Amygdala (tissue), 56 donors: ENCODE data around the gene HHIPL1.

Experiments used
- DNase-seq, 56 donors: peaks; one replicate each; lab custom pipeline; 2025; lab: John Stamatoyannopoulos, UW

The HHIPL1 gene

DNA sequence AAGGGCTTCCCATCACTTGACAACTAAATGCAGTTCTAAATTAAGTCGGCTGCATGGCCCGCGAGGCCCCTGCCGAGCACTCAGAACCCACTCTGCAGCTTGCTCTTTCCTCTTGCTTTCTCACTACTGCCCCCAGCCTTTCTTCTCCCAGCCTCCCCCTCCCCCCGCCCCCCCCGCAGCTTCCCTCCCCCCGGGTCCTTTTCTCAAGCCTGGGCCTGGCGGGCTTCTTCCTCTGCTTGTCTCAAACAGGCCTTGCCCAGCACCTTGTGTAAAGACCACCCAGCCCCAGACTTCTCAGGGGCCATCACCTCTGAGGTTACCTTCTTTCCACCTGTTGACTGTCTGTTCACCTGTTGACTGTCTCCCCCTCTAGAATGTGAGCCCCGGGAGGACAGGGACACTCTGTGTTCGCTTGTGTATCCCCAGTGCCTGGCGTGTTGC, 40.2 kb downstream of the HHIPL1 start:
- DNase-seq = no peak

GRCh38 chr14:99685596-99685995, 40.7 kb downstream of the HHIPL1 start:
- no peak for DNase-seq

DNA sequence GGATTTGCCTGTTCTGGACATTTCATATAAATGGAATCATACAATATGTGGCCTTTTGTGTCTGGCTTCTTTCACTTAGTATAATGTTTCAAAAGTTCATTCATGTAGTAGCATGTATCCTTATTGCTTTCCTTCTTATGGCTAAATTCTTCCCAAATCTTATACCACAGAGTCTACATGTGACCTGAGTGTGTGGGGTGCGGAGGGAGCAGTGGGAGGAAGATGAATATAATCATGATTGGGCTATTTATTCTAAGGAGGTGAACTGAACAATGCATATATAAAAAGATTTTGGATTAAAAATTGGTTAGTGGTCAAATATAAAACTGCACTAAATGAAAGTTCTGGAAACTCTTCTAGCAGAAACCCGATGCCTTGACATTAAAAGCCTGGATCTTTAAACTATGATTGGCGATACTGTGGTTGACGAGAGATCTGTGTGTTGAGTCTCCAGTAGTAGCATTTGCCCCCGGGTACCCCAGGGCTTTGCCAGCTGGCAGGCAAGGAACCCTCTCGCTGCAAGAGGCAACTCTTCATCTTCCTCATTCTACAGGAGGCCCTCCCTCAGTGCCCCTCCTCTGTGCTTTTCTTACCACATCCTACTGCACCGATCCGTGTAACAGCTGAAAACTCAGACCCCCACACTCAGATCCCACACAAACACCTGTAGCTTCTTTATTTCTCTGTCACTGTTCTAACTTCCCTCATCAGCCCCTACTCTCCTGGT, 41.8 kb downstream of the HHIPL1 start:
- no peak for DNase-seq

DNA sequence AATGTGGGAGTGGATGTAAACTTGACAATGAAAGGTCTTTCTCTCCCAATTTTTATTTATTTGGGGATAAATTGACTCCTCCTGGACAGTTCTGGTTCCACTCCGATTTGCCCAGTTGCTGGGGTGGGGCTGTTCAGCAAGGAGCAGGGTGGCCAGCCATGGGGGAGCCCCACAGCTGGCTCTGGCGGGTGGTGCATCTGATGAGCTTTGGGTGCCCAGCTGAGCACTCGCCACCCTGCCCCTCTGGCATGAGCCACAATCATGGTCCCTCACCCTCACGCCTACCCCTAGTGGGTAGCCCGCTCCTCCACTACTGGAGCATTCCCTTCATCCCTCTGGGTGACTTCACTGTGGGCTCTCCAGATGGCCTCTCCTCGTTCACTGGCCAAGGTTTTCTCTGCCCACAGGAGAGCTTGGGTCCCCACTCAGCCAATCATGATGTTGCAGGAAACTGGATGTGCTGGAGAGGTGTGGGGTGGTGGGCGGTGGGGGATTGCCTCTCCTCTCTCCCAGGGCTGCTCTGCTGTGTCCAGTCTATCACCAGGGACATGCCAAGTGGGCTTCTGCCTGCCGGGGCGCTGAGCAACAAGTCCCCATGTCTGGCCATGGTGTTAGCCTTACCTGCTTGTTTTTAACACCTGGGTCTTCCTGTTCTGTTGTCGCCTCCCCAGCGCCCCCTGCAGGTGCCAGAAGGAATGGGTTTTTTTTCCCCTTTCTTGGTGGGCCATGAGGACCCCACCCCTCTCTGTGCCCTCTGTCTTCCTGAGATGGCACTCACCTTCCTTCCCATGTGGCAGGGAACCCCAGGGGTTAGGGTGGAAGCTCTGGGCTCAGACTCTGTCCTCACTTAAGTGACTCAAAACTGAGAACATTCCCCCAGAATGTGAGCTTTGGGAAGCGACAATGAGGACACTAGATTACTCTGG, 42.6 kb downstream of the HHIPL1 start:
- DNase-seq = no peak

- no peak for DNase-seq
These were observed 43.3 kb downstream of the HHIPL1 start for GRCh38 chr14:99688210-99688581.

- DNase-seq = no peak
These were observed 43.7 kb downstream of the HHIPL1 start for GRCh38 chr14:99688629-99689028.

DNA sequence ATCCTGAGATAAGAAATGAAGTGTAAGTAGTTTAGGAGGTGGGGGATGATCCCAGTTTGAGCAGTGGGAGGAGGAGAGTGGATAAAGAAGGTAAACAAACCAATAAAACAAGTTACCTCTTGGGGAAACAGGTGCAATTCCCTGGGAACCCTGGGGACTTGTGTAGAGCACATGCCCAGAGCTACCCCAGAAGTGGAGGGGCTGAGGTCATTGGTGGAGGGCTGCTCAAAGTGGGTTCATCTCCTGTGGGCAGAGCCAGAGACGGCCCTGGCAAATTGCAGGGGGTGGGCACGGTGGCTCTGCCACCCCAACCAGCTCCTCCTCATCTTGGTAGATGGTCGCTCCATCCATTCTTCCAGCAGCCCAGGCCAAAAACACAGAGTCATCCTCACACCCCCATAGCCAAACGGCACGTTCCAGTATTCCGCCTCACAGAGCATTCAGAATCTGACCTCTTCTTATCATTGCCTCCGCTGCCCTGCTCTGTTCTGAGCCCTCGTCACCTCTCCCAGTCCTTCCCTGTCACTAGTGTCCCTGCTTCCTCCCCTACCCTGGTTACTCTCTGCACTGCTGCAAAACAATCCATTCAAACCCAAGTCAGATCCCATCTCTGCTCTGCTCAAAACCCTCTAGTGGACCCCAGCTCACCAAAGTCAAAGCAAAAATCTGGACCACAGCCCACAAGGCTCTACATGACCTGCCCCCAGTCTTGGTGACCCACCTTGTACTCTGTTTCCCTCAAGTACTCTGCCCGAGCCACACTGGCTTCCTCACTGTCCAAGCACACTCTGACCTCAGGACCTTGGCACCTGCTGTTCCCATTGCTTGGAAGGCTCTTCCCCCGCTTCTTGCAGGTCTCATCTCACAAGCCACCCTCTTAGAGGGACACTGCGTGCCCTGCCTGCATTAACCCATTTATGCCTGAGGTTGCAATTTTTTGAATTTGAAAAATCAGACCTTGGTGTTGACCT, 44.6 kb downstream of the HHIPL1 start:
- no peak for DNase-seq

GRCh38 chr14:99690636-99691035, 45.7 kb downstream of the HHIPL1 start:
- no peak for DNase-seq

GRCh38 chr14:99691111-99691885, 46.4 kb downstream of the HHIPL1 start:
- DNase-seq = no peak

DNA sequence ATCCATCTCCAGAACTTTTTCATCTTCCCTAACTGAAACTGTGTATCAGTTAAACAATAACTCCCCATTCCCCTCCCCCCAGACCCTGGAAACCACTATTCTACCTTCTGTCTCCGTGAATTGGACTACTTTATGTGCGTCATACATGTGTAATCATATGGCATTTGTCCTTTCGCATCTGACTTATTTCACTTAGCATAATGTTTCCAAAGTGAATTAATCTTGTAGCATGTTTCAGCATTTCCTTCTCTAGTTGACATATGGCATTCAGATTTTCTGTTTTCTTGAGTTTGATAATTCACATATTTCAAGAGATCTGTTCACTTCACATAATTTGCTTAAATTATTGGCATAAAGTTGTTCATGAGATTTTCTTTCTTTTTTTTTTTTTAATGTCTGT, 49.0 kb downstream of the HHIPL1 start:
- DNase-seq = no peak

DNA sequence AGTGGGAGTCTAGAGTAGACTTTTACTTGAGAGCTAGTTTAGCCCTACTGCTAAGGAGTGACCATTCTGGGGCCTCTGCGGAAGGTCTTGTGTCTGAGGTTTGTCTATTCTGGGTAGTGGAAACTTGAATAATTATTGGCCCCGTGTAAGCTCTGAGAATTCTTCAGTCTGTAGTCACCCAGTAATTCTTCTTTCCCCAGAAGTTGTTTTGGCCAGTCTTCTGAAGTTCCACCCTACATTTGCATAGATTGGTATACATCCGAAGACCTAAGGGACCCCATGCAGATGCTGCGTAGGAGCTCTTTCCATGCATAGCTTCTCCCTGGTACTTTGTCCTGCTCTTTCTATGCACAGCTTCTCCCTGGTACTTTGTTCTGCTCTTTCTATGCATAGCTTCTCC, 52.0 kb downstream of the HHIPL1 start:
- DNase-seq = no peak

GRCh38 chr14:99698236-99698635, 53.3 kb downstream of the HHIPL1 start:
- DNase-seq = no peak

DNA sequence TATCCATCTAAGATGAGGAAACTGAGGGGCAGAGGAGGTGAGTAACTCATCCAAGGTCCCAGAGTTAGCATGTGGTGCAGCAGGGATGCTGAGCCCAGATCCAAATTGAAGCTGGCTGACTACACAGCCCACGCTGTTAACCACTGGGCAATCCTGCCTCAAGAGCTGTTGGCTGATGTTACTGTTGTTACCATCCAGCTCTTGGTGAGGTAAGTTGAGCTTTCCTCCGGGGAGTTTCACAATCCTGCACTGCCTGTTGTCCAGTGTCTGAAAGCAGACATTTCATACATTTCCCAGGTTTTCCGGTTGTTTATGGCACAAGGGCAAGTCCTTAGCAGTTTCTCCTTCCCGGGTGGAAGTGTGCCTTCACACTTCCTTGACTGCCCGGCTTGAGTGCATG, 53.7 kb downstream of the HHIPL1 start:
- DNase-seq = no peak

- DNase-seq = no peak
These were observed 54.3 kb downstream of the HHIPL1 start for GRCh38 chr14:99699085-99699760.

DNA sequence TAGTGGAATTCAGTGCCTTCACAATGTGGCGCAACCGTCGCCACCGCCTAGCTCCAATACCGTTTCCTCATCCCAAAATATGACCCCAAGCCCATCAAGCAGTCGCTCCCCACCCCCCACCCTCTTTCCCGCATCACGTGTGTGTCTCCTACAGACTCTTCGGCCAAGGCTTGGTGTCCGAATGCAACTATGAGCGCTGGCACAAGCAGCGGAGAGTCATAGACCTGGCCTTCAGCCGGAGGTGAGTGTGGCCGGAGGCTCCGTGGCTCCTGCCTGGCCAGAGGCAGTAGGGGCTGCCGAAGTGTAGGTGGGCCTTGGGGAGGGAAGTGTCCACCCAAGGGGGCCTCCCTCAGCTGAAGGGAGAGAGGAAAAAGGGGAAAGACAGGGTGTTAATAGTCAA, 54.9 kb downstream of the HHIPL1 start:
- no peak for DNase-seq

DNA sequence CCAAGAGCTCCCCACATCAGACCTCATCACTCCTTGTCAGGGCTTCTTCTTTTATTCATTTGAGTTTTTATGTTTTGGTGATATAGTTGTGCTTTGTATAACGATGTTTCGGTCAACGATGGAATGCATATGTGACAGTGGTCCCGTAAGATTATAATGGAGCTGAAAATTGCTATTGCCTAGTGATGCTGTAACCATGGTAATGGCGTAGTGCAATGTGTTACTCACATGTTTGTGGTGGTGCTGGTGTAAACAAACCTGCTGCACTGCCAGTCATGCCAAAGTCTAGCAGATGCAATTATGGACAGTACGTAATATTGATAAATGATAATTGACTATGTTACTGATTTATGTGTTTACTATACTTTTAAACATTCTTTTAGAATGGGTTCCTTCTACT, 55.5 kb downstream of the HHIPL1 start:
- DNase-seq = no peak

- DNase-seq = no peak
These were observed 56.3 kb downstream of the HHIPL1 start for GRCh38 chr14:99701260-99701659.

GRCh38 chr14:99702115-99702514, 57.2 kb downstream of the HHIPL1 start:
- DNase-seq = no peak

DNA sequence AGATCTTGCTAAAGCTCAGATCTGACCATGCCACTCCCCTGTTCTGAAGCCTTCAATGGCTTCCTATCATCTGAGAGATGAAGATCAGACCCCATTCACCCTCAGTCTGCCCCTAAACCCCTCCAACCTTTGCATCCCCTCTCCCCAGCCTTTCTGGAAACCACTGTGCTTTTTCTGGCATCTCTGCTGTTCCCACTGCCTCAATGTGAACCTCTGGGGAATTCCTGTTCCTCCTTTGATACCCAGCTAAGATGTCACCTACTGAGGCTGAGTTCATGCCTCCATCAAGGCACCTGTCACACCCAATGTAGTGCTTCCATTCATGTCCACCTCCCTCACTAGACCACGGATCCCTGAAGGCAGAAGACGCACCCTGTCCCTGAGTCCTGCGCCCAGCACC, 58.5 kb downstream of the HHIPL1 start:
- DNase-seq = no peak
